Sigmoid colon (tissue), 4 donors: Measurements from ENCODE around the gene ELMOD3.
"Not testable (repeated sequence)": the region's sequence is repeated elsewhere in the genome, so short reads cannot be mapped to it uniquely, and the experiment has no call there.

Experiments used
- EP300 ChIP-seq, 4 donors: sonication (generic); formaldehyde crosslinking; IDR thresholded peaks; one replicate each; pipeline ENCODE4 v1.6.1; 2017; ENCODE audit warnings: antibody characterized with exemption in 4 of 4
- POLR2A ChIP-seq, 2 donors: fragments of 450-650 bp; IDR thresholded peaks; one replicate each; pipeline ENCODE4 v1.6.1; 2016; ENCODE audit warnings: antibody characterized with exemption in 2 of 2, mild to moderate bottlenecking in 2 of 2, moderate library complexity in 2 of 2
- POLR2AphosphoS5 ChIP-seq, 4 donors: sonication (generic); formaldehyde crosslinking; IDR thresholded peaks; one replicate each; pipeline ENCODE4 v1.6.1; 2017; ENCODE audit warnings: antibody characterized with exemption in 4 of 4
- TF ChIP-seq, protein P1 (sequence below), 4 experiments: fragments of 450-650 bp in 3 of 4; fragments of 200-600 bp in 1 of 4; IDR thresholded peaks; one replicate each; pipeline ENCODE4 v1.5.1; 2016 to 2019; ENCODE audit warnings: antibody characterized with exemption in 4 of 4, mild to moderate bottlenecking in 3 of 4, moderate library complexity in 2 of 4

DNA sequence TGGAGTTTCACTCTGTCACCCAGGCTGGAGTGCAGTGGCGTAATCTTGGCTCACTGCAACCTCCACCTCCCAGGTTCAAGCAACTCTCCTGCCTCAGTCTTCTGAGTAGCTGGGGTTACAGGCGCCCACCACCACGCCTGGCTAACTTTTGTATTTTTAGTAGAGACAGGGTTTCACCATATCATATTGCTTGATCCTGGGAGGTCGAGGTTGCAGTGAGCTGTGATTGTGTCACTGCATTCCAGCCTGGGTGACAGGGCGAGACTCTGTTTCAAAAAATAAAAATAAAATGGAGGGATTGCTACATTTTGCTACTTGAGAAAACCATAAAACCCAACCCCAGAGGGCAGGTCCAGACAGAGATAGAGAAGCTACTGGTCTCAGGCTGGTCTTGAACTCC, 28.6 kb downstream of the ELMOD3 start:
- not testable (repeated sequence) for TF ChIP-seq EP300, POLR2A, POLR2AphosphoS5 (IDR thresholded peaks at IDR 0.05)
- TF ChIP-seq, protein P1, sequence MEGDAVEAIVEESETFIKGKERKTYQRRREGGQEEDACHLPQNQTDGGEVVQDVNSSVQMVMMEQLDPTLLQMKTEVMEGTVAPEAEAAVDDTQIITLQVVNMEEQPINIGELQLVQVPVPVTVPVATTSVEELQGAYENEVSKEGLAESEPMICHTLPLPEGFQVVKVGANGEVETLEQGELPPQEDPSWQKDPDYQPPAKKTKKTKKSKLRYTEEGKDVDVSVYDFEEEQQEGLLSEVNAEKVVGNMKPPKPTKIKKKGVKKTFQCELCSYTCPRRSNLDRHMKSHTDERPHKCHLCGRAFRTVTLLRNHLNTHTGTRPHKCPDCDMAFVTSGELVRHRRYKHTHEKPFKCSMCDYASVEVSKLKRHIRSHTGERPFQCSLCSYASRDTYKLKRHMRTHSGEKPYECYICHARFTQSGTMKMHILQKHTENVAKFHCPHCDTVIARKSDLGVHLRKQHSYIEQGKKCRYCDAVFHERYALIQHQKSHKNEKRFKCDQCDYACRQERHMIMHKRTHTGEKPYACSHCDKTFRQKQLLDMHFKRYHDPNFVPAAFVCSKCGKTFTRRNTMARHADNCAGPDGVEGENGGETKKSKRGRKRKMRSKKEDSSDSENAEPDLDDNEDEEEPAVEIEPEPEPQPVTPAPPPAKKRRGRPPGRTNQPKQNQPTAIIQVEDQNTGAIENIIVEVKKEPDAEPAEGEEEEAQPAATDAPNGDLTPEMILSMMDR (IDR thresholded peaks at IDR 0.05) = not testable (repeated sequence)
